Adrenal gland (tissue), 12 donors: ENCODE data around the gene NEO1. TPM values are rescaled to one million over a fixed set of nuclear protein-coding genes. Genes with fewer than 3 reads are reported as not detected.

ENCODE experiments used
- DNase-seq, 7 donors: peaks; one replicate each; pipeline ENCODE4 v3.0.0-alpha.2; 2019 to 2020
- H3K27ac ChIP-seq, 5 donors: fragments of 200-600 bp; sonication (generic) in 4 of 5; 1 replicate in 3 of 5; 2 replicates in 2 of 5; pipeline versions ENCODE4 v1.5.1 to v1.8.0; 2016 to 2020; ENCODE audit warnings: mild to moderate bottlenecking in 1 of 5
- H3K27me3 ChIP-seq: fragments of 200-600 bp; 2 replicates; pipeline ENCODE4 v1.8.0; 2021
- H3K36me3 ChIP-seq, 2 donors: fragments of 200-600 bp; replicated peaks in 1 of 2; 1 replicate in 1 of 2; 2 replicates in 1 of 2; pipeline versions ENCODE4 v1.5.1 to v1.8.0; 2018 to 2022
- H3K4me1 ChIP-seq, 2 donors: fragments of 200-600 bp; replicated peaks in 1 of 2; 1 replicate in 1 of 2; 2 replicates in 1 of 2; pipeline versions ENCODE4 v1.5.1 to v1.8.0; 2018 to 2021
- H3K4me3 ChIP-seq, 4 donors: fragments of 200-600 bp; sonication (generic) in 3 of 4; one replicate each; pipeline ENCODE4 v1.5.1; 2016 to 2018
- H3K9me3 ChIP-seq, 3 donors: fragments of 200-600 bp; sonication (generic) in 1 of 3; replicated peaks in 1 of 3; 1 replicate in 2 of 3; 2 replicates in 1 of 3; pipeline versions ENCODE4 v1.5.1 to v1.8.0; 2016 to 2021
- CTCF ChIP-seq, 6 experiments: fragments of 450-650 bp in 4 of 6; fragments of 200-600 bp in 2 of 6; sonication (generic) in 1 of 6; IDR thresholded peaks; 1 replicate in 5 of 6; 2 replicates in 1 of 6; pipeline versions ENCODE4 v1.5.1 to v1.8.0; 2016 to 2021; ENCODE audit warnings: antibody characterized with exemption in 6 of 6, mild to moderate bottlenecking in 2 of 6, moderate library complexity in 1 of 6
- POLR2A ChIP-seq, 2 donors: fragments of 450-650 bp; IDR thresholded peaks; one replicate each; pipeline ENCODE4 v1.6.1; 2017; ENCODE audit warnings: antibody characterized with exemption in 2 of 2, mild to moderate bottlenecking in 2 of 2, moderate library complexity in 1 of 2
- WGBS, 4 donors: extraction: QIAGEN DNeasy Blood & Tissue Kit in 2 of 4; methylation state at CpG; one replicate each; pipeline versions ENCODE4 v1.1.5 to v1.1.7; 2013 to 2017; 5-methylcytosine and 5-hydroxymethylcytosine counted together
- intact Hi-C, 2 donors: fragments of 100-400 bp; cut with DNase I; formaldehyde crosslinking; loops; one replicate each; pipeline versions ENCODE4 v1.14.1 to v1.15.0; 2022 to 2023
- polyA plus RNA-seq, 3 donors: library from polyadenylated mRNA; stranded (reverse); fragments of 200-250 nt in 2 of 3; fragments of 350-450 nt in 1 of 3; fragmentation: Illumina TruSeq in 1 of 3; extraction: RNeasy Lipid Tissue Mini Kit (QIAGEN cat#74804) in 1 of 3; gene quantifications; one replicate each; pipeline ENCODE4 v1.2.3, GENCODE V29; 2013 to 2014
- total RNA-seq, 9 donors: library from RNA; depleted of rRNA in 4 of 9; stranded (reverse); fragments of >200 nt in 4 of 9; fragments of 120-200 nt in 1 of 9; fragmentation: NEBNext Ultra II Directional in 1 of 9; extraction: Animal tissue kit (Norgen Biotek cat#: 25700) in 1 of 9; gene quantifications; one replicate each; pipeline versions ENCODE4 v1.1.0 to v1.2.4, GENCODE V29; 2013 to 2023
- donor health status: healthy with polysubstance abuse.
- donor health status: Bipolar disorder and iron deficiency.
- donor health status: DM: yes; HTN: yes; CAD: no.
- donor health status: DM: no; HTN: no; CAD: no.
- donor health status: DM: no; HTN: no; CAD: no.
- donor health status: DM: yes; HTN: yes; CAD: no.

The NEO1 gene
- total and polyA plus RNA-seq, 12 donors, result 5.7 to 28.6 (median 17.1) TPM

- Histone ChIP-seq H3K27me3 (no peaks in the 10 kb centered on the region), H3K9me3 (no peaks in the 10 kb centered on the region), H3K4me3 (no peak overlapping the region), H3K36me3 (no peaks in the 10 kb centered on the region), H3K4me1 (peaks cover 0 to 23% of the 10 kb centered on the region in 2 donors), H3K27ac (no peak overlapping the region)
- TF ChIP-seq POLR2A (IDR thresholded peaks at IDR 0.05), result no peak
- TF ChIP-seq CTCF (IDR thresholded peaks at IDR 0.05), result no peak
- no peak for DNase-seq
- intact Hi-C loops, result no loop called here
- 50 to 78% (median 73%) methylated on average over 2 of the region's 2 CpGs for WGBS, 4 donors
Observed at GRCh38 chr15:73078722-73079121, 26.5 kb downstream of the NEO1 start.

- intact Hi-C loops, result no loop called here
- Histone ChIP-seq H3K4me1 (peaks cover 0 to 15% of the 10 kb centered on the region in 2 donors), H3K36me3 (no peaks in the 10 kb centered on the region), H3K9me3 (no peaks in the 10 kb centered on the region), H3K27me3 (no peaks in the 10 kb centered on the region), H3K27ac (no peak overlapping the region), H3K4me3 (no peak overlapping the region)
- DNase-seq, result no peak
- 40 to 55% (median 52%) methylated on average over 3 of the region's 3 CpGs for WGBS, 4 donors
- TF ChIP-seq POLR2A (IDR thresholded peaks at IDR 0.05) (no peak), CTCF (IDR thresholded peaks at IDR 0.05) (no peak)
Observed at GRCh38 chr15:73079565-73079964, 27.3 kb downstream of the NEO1 start.

- Histone ChIP-seq H3K27ac (no peak overlapping the region), H3K36me3 (no peaks in the 10 kb centered on the region), H3K4me3 (no peak overlapping the region), H3K9me3 (no peaks in the 10 kb centered on the region), H3K27me3 (no peaks in the 10 kb centered on the region), H3K4me1 (peaks cover 0 to 15% of the 10 kb centered on the region in 2 donors)
- intact Hi-C loops, result loop anchor here (5.0 to 10.0 kb wide), 2 partner anchors 284 to 297 kb away; partner anchors contain the start of gene ADPGK (in 1 of the 2)
- TF ChIP-seq CTCF (IDR thresholded peaks at IDR 0.05) (peak; percentile 55 to 80 (median 68)), POLR2A (IDR thresholded peaks at IDR 0.05) (no peak)
- WGBS, 4 donors, result 32 to 36% (median 34%) methylated on average over 3 of the region's 3 CpGs
- DNase-seq, result peak in 5 of 7 donors; percentile 15 to 48 (median 30)
Observed at GRCh38 chr15:73081321-73081958, 29.2 kb downstream of the NEO1 start.

- no peaks in the 10 kb centered on the region for H3K36me3 ChIP-seq
Observed at GRCh38 chr15:73082812-73083211, 30.5 kb downstream of the NEO1 start.

More at GRCh38 chr15:73082812-73083211, 30.5 kb downstream of the NEO1 start:
- WGBS, 4 donors, result 14 to 28% (median 23%) methylated on average over 2 of the region's 2 CpGs
- no peak for TF ChIP-seq CTCF (IDR thresholded peaks at IDR 0.05)
- TF ChIP-seq POLR2A (IDR thresholded peaks at IDR 0.05), result no peak
- peaks cover 0 to 15% of the 10 kb centered on the region in 2 donors for H3K4me1 ChIP-seq
- no peaks in the 10 kb centered on the region for H3K9me3 ChIP-seq
- DNase-seq, result no peak
- no peak overlapping the region for H3K4me3 ChIP-seq
- H3K27ac ChIP-seq, result no peak overlapping the region
- intact Hi-C loops, result loop anchor here (5.0 to 10.0 kb wide), 2 partner anchors 286 to 298 kb away; partner anchors contain the start of gene ADPGK (in 1 of the 2)
- H3K27me3 ChIP-seq, result no peaks in the 10 kb centered on the region
